GM19372 (cell line): ENCODE measurements around the gene VEGFC.

ENCODE experiments used
- ATAC-seq: cut with Tn5 transposase; IDR thresholded peaks from one replicate; pipeline ENCODE4 v1.9.1; 2021; ENCODE audit warnings: mild to moderate bottlenecking, low read depth, moderate library complexity; ENCODE audit not compliant: unreplicated experiment

VEGFC gene

GRCh38 chr4:176800891-176801534 lies 8.3 kb upstream of the VEGFC start:
- ATAC-seq = no peak

- ATAC-seq = no peak
Observed at GRCh38 chr4:176799653-176800052, 6.9 kb upstream of the VEGFC start.

- ATAC-seq = no peak
Observed at GRCh38 chr4:176798540-176798939, 5.8 kb upstream of the VEGFC start.

GRCh38 chr4:176795441-176795840 lies 2.7 kb upstream of the VEGFC start:
- ATAC-seq = no peak

GRCh38 chr4:176794651-176795050 lies 1.9 kb upstream of the VEGFC start:
- ATAC-seq = no peak

- no peak for ATAC-seq
Observed at GRCh38 chr4:176794151-176794550, 1.4 kb upstream of the VEGFC start.

- ATAC-seq = no peak
Observed at GRCh38 chr4:176793060-176793605, 411 bp upstream of the VEGFC start.

GRCh38 chr4:176791591-176792325 lies 964 bp downstream of the VEGFC start:
- ATAC-seq = peak; percentile 38

- no peak for ATAC-seq
Observed at GRCh38 chr4:176790398-176790797, 2.3 kb downstream of the VEGFC start.

GRCh38 chr4:176789955-176790354 lies 2.8 kb downstream of the VEGFC start:
- ATAC-seq = peak; percentile 44

- ATAC-seq = no peak
Observed at GRCh38 chr4:176788971-176789370, 3.8 kb downstream of the VEGFC start.

GRCh38 chr4:176788248-176788647 lies 4.5 kb downstream of the VEGFC start:
- ATAC-seq = no peak

GRCh38 chr4:176784816-176785215 lies 7.9 kb downstream of the VEGFC start:
- no peak for ATAC-seq

- ATAC-seq = no peak
Observed at GRCh38 chr4:176782794-176783193, 9.9 kb downstream of the VEGFC start.

GRCh38 chr4:176782191-176782590 lies 10.5 kb downstream of the VEGFC start:
- no peak for ATAC-seq

GRCh38 chr4:176781739-176782100 lies 11.0 kb downstream of the VEGFC start:
- ATAC-seq = no peak

GRCh38 chr4:176780995-176781738 lies 11.6 kb downstream of the VEGFC start:
- ATAC-seq = no peak

- no peak for ATAC-seq
Observed at GRCh38 chr4:176779421-176779820, 13.3 kb downstream of the VEGFC start.

- ATAC-seq = no peak
Observed at GRCh38 chr4:176778491-176778890, 14.2 kb downstream of the VEGFC start.

- no peak for ATAC-seq
Observed at GRCh38 chr4:176778063-176778462, 14.7 kb downstream of the VEGFC start.

GRCh38 chr4:176775338-176775737 lies 17.4 kb downstream of the VEGFC start:
- ATAC-seq = no peak
